GM21529 (cell line): ENCODE measurements around the gene NPAS2.

Source experiments
- ATAC-seq: cut with Tn5 transposase; IDR thresholded peaks from one replicate; pipeline ENCODE4 v1.9.1; 2021; ENCODE audit not compliant: unreplicated experiment

Gene NPAS2

GRCh38 chr2:100987536-100987935, 167.6 kb downstream of the NPAS2 start:
- ATAC-seq: no peak

DNA sequence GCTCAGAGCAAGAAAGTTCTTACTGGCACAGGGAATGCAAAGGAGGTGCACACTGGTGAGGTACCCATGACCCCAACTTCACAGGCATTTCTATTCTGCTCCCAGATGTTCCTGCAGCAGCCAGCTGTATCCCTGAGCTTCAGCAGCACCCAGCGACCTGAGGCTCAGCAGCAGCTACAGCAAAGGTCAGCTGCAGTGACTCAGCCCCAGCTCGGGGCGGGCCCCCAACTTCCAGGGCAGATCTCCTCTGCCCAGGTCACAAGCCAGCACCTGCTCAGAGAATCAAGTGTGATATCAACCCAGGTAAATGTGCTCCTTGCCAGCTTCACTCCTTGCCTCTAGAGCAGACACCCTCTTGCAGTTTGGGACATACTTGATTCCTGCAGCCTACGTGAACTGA, 168.0 kb downstream of the NPAS2 start:
- no peak for ATAC-seq

- no peak for ATAC-seq
These were observed 168.9 kb downstream of the NPAS2 start for GRCh38 chr2:100988630-100989417.

GRCh38 chr2:100989666-100990065, 169.7 kb downstream of the NPAS2 start:
- no peak for ATAC-seq

- no peak for ATAC-seq
These were observed 170.2 kb downstream of the NPAS2 start for GRCh38 chr2:100990166-100990565.

DNA sequence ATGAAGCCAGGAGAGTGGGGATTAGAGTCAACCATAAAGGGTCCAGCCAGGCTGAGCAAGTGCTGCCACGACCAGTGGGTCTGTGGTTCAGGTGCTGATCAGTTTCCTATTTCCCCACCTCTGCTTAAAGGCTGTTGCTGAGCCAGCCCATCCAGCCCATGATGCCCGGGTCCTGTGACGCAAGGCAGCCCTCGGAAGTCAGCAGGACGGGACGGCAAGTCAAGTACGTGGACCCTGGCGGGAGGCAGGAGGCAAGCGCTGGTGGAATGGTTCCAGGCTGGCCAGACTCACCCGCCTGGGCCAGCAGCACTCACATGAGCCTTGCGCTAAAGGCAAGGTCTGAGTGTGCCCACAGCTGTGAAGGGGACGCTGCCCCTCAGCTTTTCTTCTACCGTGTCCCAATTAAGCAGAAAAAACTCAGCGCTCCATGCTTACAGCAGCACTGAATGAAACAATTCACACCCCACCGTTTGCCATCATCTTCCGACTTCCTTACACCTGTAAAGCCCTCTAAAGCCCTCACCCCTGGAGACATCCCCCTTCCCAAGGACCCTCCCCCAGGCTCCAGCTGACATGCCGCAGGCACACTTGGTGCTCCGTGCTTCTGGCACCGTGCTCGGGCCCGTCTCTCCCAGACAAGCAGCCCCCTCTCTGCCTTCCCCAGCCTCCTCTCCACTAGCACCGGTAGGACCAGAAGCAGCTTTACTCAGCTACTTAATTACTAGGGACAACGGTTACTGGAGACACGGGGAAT, 170.9 kb downstream of the NPAS2 start:
- ATAC-seq: no peak

DNA sequence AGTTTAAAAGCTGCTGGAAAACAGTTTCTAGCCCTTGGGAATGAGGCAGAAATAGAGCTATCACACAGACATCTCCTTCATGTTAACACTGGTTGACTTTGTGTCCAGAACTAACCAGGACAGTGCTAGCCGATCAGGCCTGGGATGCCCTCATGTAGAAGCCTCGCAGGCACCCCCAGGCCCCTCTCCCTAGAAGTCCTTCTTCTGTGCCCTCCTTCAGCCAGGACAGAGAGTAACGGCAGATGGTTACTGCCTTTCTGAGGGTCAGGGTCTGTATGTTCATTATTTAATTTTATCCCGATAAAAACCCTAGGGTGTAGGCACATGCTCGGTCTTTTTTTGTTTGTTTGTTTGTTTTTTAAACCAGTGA, 171.4 kb downstream of the NPAS2 start:
- ATAC-seq: no peak

DNA sequence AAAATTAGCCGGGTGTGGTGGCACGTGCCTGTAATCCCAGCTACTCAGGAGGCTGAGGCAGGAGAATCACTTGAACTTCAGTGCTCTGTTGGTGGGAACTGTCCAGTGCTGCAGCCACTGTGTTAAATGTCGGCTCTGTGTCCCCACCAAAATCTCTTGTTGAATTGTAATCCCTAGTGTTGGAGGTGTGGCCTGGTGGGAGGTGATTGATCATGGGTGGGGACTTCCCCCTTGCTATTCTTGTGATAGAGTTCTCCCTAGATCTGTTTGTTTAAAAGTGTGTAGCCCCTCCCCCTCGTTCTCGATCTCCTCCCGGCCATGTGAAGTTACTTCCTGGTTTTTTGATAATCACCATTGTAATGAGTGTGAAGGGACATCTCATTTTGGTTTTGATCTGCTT, 172.3 kb downstream of the NPAS2 start:
- no peak for ATAC-seq

DNA sequence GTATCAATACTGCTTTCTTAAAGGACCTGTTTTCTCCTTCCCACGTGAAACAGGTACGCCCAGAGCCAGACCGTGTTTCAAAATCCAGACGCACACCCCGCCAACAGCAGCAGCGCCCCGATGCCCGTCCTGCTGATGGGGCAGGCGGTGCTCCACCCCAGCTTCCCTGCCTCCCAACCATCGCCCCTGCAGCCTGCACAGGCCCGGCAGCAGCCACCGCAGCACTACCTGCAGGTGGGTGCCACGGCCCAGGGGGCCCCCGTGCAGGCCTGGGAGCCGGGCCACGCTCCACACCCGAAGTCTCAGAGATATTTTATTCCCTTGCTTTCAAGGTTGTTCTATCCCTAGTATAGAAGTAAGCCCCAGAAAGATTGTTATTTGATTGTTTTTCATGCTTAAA, 173.4 kb downstream of the NPAS2 start:
- ATAC-seq: no peak

DNA sequence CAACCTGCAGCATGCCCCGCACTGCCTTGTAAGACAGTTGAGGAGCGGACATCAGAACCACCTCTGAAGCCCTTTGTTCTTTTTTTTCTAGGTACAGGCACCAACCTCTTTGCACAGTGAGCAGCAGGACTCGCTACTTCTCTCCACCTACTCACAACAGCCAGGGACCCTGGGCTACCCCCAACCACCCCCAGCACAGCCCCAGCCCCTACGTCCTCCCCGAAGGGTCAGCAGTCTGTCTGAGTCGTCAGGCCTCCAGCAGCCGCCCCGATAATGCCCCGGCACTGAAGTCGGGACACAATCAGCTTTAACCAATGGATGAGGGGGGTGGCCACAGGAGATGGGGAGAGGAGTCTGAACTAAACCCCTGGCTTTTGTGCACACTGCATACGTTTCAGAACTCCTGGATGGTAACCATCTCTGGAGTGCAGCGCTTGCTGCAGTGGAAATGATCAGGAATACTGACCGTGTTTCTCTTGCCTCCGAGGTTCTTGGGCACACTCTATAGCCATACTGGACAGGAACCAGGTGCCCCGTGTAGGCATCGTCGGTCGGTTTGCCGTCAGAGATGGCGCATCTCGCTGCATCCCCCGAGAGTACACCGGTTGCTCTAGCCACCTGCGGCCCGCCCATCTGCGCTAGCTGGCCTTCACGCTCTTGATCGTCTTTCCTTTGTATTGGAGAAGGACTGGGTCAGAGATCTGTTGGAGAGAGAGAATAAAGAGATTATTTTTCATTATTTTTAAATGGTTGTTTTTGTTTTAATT, 175.6 kb downstream of the NPAS2 start:
- no peak for ATAC-seq

DNA sequence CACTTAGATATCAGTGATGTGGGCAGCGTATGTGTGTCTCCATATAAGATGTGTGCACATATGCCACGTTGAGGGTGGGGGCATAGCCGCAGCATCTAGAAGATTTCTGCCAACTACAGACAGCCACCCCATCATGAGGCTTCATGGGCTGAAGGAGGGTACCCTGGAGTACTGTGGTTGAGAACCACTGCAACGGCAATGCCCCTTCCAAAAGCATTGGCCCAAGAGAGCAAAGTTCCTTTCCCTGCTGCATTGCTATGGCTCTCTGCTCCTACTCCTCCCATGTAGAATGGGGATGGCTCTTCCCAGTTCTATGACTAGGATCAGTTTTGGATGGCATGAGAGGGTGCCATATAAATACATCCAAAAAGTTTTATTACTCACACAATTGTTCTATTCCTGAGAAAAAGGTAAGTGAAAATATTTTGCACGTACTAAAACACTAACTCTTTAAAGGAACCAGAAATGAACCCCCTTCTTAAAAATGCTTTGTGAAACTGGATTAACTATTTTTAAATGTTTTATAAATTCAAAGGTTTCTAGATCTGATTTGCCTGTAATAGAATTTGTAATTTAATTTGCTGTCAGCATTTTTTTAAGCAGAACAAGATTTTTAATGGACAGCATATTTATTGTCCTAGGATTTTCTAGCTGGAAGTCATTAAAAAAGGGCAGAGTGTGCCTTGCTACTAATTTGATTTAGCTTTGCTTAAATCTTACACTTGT, 177.7 kb downstream of the NPAS2 start:
- ATAC-seq: no peak

DNA sequence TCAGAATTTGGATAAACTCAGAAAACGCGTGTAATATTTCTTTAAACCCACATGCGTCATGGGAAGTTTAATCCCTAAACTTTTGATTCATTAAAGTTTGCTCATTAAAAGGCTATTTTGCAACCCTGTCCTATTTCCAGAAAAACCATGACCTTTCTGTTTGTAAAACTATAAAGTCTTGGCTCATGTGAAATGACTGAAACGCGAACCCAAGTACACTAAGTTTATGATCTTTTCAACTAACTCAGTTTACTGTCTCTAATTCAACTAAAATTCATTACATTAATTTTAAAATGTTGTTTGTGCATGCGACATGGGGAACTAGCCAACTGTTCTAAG, 178.3 kb downstream of the NPAS2 start:
- ATAC-seq: no peak

DNA sequence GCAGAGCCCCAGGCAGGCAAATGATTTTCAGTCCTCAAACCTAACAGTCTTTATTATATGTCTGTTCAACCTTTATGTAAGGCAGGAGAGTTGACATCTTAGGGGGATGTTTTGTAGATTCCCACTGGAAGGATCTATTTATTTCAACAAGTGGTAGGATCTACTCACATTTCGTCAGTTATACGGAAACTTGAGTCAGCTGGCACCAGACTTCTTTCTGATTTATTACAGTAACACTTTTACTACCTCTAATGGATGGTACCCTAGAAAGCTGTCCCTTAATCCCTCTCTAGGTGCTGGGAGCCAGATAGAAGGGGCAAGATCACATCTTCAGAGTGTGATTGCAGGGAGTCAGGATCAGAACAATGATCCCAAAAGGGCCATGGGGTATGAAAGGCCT, 180.1 kb downstream of the NPAS2 start:
- no peak for ATAC-seq

DNA sequence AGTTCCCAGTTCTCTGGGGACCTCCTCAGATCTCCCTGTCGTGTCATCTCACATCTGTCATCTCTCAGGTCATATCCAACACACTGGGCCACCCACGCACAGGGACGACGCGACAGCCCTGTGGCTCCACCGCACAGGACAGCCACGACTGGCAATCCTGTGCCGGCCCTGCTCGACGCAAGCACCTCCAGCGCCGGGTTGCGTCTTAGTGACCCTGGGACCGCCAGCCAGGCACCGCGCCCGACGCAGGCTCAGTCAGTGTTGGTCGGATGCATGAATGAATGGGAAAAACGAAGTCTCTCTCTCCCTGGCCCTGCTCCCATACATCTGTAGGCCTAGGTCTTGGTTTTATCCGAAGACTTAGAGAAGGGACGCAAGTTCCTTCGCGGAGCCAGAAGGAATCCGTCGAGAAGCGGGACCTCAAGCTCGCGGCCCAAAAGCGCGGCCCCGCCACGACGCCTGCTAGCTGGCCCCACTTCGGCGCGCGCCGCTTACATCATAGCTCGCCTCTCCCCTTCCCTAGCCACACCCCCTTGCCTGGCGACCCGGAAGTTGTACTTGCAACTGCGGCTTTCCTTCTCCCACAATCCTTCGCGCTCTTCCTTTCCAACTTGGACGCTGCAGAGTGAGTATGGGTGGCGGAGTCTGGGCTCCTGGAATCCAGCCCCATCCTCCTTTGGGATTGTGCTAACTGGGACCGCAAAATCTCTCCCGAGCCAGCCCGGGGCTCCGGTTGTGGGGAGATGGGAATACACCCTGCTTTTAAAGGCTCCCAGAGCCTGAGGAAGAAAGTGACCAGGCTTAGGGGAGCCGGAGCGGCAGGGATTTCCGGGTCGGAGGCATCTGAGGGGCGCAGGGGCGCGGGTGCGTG, 182.0 kb downstream of the NPAS2 start, which contains the start of gene RPL31:
Gene RPL31, plus strand, starts transcription at position 599 of the 871 bp plus-strand sequence. CDS start 413 bp downstream, outside the sequence.
- ATAC-seq: peak; percentile 97

DNA sequence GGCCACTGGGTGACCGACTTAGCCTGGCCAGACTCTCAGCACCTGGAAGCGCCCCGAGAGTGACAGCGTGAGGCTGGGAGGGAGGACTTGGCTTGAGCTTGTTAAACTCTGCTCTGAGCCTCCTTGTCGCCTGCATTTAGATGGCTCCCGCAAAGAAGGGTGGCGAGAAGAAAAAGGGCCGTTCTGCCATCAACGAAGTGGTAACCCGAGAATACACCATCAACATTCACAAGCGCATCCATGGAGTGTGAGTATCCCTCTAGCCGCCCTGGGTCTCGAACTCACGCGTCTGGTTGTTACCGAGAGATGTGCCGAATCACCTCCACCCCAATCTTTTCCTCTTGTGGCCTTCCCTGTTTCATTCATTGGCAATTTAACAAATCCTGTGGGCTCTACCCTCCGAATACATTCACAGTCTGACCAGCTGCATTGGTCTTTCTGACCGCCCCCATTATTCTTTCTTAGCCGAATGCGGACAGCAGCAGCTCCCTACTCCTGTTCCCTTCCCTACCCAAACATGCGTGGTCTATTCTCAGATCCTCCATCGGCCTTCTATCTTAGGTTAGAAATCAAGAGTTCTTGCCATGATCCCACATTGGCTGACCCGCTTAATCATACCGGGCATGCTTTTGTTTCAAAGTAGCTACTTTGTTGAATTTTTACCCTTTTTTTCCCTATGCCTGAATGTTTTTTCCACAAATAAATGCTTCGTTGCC, 182.8 kb downstream of the NPAS2 start:
- peak; percentile 10 for ATAC-seq

GRCh38 chr2:101003278-101003775, 183.4 kb downstream of the NPAS2 start:
- no peak for ATAC-seq

DNA sequence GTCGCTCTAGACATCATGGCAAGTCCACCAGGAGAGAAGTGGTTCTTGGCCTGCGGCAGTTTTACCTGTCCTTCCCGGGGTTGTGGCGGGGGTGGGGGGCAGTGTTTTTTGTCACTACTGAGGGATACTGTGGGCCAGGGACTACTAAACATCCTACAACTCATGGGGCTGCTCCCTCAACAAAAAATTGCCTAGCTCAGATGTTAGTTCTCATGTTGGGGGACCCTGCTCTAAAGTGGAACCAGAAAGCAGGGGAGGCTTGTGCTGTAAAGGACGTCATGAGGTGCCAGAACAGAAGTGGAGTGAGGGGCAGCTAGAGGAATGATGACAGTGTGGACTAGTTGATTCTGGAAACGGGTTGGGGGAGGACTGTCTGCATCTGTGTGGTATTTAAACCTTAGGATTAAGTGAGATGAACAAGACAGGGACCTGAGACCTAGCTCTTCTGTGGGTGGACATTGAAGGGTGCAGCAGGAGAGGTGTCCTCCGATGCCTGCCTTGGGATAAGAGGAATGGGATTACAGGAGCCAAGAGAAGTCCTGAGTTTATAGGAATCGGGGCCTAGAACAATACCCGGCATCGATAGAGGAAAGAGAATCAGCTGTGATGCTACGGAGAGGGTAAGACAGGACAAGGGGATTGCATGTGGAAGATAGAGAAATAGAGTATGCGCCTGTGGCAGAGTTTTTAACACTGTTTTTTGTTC, 184.8 kb downstream of the NPAS2 start:
- no peak for ATAC-seq

DNA sequence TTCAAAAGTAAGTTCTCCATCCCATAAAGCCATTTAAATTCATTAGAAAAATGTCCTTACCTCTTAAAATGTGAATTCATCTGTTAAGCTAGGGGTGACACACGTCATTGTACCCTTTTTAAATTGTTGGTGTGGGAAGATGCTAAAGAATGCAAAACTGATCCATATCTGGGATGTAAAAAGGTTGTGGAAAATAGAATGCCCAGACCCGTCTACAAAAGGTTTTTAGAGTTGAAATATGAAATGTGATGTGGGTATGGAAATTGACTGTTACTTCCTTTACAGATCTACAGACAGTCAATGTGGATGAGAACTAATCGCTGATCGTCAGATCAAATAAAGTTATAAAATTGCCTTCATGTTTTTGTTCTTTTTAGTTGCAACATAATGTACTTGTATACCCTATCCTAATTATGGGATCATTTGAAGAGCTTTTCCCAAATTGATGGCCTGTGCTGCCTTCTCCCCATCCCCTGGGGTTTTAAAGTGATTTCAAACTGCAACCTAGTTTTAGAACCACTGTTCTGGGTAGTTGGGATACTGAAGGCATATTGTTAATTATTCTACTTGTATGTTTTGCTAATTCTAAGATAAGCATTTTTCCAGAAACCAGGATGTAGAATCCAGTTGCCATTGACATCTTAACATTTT, 186.3 kb downstream of the NPAS2 start:
- ATAC-seq: no peak
